Measurements from ENCODE around the gene EXO1. TPM values are rescaled to one million over a fixed set of nuclear protein-coding genes. Genes with fewer than 3 reads are reported as not detected.

Gene EXO1
- polyA plus RNA-seq, 1 experiment, result 4.3 TPM

DNA sequence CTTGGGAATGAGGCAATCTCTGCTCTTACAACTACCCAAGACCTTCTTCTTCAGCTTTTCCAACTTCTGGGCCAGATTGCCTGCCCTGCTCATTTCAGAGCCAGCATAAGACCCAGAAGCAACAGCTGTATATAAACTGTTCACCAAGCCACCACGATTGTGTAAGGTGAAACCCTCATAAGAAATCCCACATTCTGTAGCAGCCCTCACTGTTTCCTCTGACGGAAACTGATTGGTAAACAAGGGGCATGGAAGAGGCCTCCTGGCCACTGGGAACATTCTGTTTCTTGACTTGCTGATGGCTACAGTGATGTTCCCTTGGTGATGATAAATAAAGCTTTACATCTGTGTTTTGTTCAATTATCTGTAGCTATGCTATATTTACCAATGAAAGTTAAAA, 39.7 kb upstream of the EXO1 start:
- POLR2A ChIA-PET, result interaction anchor here (2.0 kb wide), 1 partner anchor 9 kb away, joined by 7 read pairs; no protein-coding TSS in a partner anchor
- TF ChIP-seq, protein P1, sequence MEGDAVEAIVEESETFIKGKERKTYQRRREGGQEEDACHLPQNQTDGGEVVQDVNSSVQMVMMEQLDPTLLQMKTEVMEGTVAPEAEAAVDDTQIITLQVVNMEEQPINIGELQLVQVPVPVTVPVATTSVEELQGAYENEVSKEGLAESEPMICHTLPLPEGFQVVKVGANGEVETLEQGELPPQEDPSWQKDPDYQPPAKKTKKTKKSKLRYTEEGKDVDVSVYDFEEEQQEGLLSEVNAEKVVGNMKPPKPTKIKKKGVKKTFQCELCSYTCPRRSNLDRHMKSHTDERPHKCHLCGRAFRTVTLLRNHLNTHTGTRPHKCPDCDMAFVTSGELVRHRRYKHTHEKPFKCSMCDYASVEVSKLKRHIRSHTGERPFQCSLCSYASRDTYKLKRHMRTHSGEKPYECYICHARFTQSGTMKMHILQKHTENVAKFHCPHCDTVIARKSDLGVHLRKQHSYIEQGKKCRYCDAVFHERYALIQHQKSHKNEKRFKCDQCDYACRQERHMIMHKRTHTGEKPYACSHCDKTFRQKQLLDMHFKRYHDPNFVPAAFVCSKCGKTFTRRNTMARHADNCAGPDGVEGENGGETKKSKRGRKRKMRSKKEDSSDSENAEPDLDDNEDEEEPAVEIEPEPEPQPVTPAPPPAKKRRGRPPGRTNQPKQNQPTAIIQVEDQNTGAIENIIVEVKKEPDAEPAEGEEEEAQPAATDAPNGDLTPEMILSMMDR (IDR thresholded peaks at IDR 0.05; ENCODE audit: low read depth, low read length), result no peak
- no peak for DNase-seq (ENCODE audit: low read depth, low spot score)
- Histone ChIP-seq H3K4me3 (ENCODE audit: low read depth, low read length) (no peak overlapping the region), H3K9me3 (ENCODE audit: control insufficient read depth, insufficient read depth, low read length) (no peaks in the 10 kb centered on the region), H3K27me3 (ENCODE audit: control insufficient read depth, insufficient read depth, low read length) (no peaks in the 10 kb centered on the region), H3K27ac (ENCODE audit: low read depth, low read length) (no peak overlapping the region)
- CTCF ChIA-PET, result interaction anchor here (1.1 to 1.7 kb wide), 2 partner anchors 181 to 198 kb away, joined by 5 to 6 read pairs; no protein-coding TSS in a partner anchor

DNA sequence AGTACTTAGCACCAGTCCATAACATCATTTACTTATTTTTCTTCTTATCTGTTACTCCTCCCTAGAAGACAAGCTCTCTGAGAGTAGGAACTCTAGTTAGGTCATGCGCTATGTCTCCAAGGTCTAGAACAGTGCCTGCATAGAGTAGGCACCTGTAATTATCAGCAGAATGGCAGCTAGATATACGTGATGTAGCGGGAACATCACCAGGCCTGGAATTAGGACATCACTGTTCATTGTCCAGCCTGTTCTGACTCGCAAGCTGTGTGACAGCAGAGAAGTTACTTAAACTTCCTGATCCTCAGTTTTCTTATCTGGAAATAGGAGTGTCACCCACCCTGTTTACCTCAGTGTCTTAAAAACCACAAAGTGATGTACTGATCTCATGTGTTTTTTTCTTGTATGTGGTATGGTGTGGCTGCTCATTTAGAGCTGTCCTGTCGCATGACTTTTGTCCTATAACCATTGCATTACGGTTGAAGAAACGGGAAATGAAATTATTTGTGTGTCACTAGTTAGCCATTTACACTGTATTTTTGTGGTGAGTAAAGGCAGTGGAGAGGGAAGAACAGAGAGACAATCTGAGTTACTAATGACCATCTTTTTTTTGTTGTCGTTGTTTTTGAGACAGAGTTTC, 37.1 kb upstream of the EXO1 start:
- ChIA-PET CTCF (interaction anchor here (0.9 to 1.8 kb wide), 3 partner anchors 15 to 200 kb away, joined by 3 to 5 read pairs (median 5); no protein-coding TSS in a partner anchor), POLR2A (no interaction called here)
- TF ChIP-seq, protein P1 (IDR thresholded peaks at IDR 0.05; ENCODE audit: low read depth, low read length), result no peak
- Histone ChIP-seq H3K27ac (ENCODE audit: low read depth, low read length) (no peak overlapping the region), H3K4me3 (ENCODE audit: low read depth, low read length) (no peak overlapping the region), H3K27me3 (ENCODE audit: control insufficient read depth, insufficient read depth, low read length) (no peaks in the 10 kb centered on the region), H3K9me3 (ENCODE audit: control insufficient read depth, insufficient read depth, low read length) (no peaks in the 10 kb centered on the region)
- no peak for DNase-seq (ENCODE audit: low read depth, low spot score)

DNA sequence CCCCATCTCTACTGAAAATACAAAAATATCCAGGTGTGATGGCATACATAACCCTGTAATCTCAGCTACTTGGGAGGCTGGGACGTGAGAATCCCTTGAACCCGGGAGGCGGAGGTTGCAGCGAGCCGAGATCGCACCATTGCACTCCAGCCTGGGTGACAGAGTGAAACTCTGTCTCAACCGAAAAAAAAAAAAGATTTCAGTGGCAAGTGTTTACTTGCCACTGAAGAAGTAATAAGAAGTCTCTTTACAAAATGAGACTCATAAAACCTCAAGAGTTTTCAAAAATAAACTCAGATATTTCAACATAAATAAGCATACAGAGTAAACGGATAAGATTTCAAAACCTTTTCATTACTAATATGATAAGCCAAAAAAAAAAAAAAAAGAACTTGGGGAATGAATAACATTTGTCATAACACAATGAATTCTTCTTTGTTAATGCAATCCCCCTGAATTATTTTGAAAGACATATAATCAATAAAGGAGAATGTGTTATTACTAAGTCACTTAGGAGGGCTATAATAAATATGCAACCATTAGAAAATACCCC, 34.2 kb upstream of the EXO1 start:
- Histone ChIP-seq H3K9me3 (ENCODE audit: control insufficient read depth, insufficient read depth, low read length) (no peaks in the 10 kb centered on the region), H3K4me3 (ENCODE audit: low read depth, low read length) (no peak overlapping the region), H3K27ac (ENCODE audit: low read depth, low read length) (no peak overlapping the region), H3K27me3 (ENCODE audit: control insufficient read depth, insufficient read depth, low read length) (no peaks in the 10 kb centered on the region)
- CTCF ChIA-PET, result no interaction called here
- POLR2A ChIA-PET, result interaction anchor here (0.7 kb wide), 1 partner anchor 1442 kb away, joined by 8 read pairs; no protein-coding TSS in a partner anchor
- TF ChIP-seq, protein P1 (IDR thresholded peaks at IDR 0.05; ENCODE audit: low read depth, low read length), result no peak
- DNase-seq (ENCODE audit: low read depth, low spot score), result no peak

DNA sequence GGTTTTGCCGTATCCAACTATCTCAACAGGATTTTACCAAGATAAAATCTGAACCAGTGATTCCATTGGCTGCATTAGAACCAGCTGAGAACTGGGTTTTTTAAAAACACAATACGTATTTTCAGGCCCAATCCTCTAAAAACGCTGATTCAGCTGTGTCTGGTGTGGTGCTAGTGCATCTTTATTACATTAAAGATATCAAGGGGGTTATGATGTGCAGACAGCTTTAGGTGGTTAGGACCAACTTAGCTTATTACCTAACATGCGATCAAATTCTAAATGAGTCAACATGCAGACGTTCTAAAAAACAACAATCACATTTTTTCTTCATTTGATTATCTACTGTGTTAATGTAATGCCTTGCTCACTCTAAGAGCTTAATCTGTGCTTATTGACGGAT, 32.0 kb upstream of the EXO1 start:
- Histone ChIP-seq H3K27ac (ENCODE audit: low read depth, low read length) (no peak overlapping the region), H3K9me3 (ENCODE audit: control insufficient read depth, insufficient read depth, low read length) (no peaks in the 10 kb centered on the region), H3K4me3 (ENCODE audit: low read depth, low read length) (no peak overlapping the region), H3K27me3 (ENCODE audit: control insufficient read depth, insufficient read depth, low read length) (no peaks in the 10 kb centered on the region)
- ChIA-PET POLR2A (no interaction called here), CTCF (interaction anchor here (2.3 kb wide), 1 partner anchor 19 kb away, joined by 13 read pairs; no protein-coding TSS in a partner anchor)
- no peak for DNase-seq (ENCODE audit: low read depth, low spot score)
- TF ChIP-seq, protein P1 (IDR thresholded peaks at IDR 0.05; ENCODE audit: low read depth, low read length), result no peak

DNA sequence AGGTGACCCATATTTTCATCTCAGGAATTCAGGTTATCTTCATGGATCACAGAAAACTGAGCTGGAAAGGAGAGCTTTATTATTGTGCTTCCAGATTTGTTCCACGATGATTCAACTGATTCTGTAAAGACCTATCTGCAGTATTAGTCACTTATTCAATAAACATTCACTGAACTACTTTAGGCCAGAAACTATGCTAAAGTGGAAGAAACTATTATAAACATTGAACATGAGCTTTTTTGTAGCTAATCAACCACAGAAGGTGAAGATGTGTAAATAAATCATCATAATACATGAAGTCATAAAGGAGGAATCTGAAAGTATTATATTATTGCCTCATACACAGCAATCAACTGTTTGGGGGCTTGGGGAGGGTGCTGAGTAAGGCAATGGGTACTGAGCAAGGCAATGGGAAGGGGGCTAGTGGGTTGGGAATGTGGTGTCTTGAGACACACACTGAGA, 30.6 kb upstream of the EXO1 start:
- ChIA-PET POLR2A (interaction anchor here (0.7 to 1.3 kb wide), 6 partner anchors 9 to 1438 kb away, joined by 3 to 7 read pairs (median 5); partner anchors contain the start of genes CEP170, CHML, EXO1 and OPN3), CTCF (interaction anchor here (0.8 to 2.3 kb wide), 3 partner anchors 17 to 206 kb away, joined by 3 to 13 read pairs (median 4); no protein-coding TSS in a partner anchor)
- Histone ChIP-seq H3K27ac (ENCODE audit: low read depth, low read length) (peak overlapping the region; percentile 63), H3K9me3 (ENCODE audit: control insufficient read depth, insufficient read depth, low read length) (no peaks in the 10 kb centered on the region), H3K27me3 (ENCODE audit: control insufficient read depth, insufficient read depth, low read length) (no peaks in the 10 kb centered on the region), H3K4me3 (ENCODE audit: low read depth, low read length) (no peak overlapping the region)
- DNase-seq (ENCODE audit: low read depth, low spot score), result peak; percentile 69
- TF ChIP-seq, protein P1 (IDR thresholded peaks at IDR 0.05; ENCODE audit: low read depth, low read length), result no peak
